ENCODE measurements around the gene RRP8.

GRCh38 chr11:6613496-6613895, 10.1 kb upstream of the RRP8 start:
- TF ChIP-seq YY1 (IDR thresholded peaks at IDR 0.05; ENCODE audit: insufficient read depth, insufficient read length) (no peak), ZNF274 (IDR thresholded peaks at IDR 0.05; ENCODE audit: low read depth, low read length) (no peak)

All from NT2/D1 (cell line).